Ovary (tissue), 3 donors: ENCODE data around the gene MAD1L1.

Experiments
- CTCF ChIP-seq, 3 donors: fragments of 450-650 bp in 2 of 3; fragments of 200-600 bp in 1 of 3; IDR thresholded peaks; one replicate each; pipeline versions ENCODE4 v1.5.1 to v1.8.0; 2016 to 2022; ENCODE audit warnings: antibody characterized with exemption in 3 of 3, mild to moderate bottlenecking in 1 of 3
- EP300 ChIP-seq: sonication (generic); formaldehyde crosslinking; IDR thresholded peaks from one replicate; pipeline ENCODE4 v1.6.1; 2017; ENCODE audit warnings: antibody characterized with exemption
- POLR2A ChIP-seq: fragments of 450-650 bp; IDR thresholded peaks from one replicate; pipeline ENCODE4 v1.6.1; 2017; ENCODE audit warnings: antibody characterized with exemption, mild to moderate bottlenecking, moderate library complexity
- donor health status: DM: no; HTN: no; CAD: no.

GRCh38 chr7:1911571-1911970 lies 321.2 kb downstream of the MAD1L1 start:
- TF ChIP-seq CTCF (IDR thresholded peaks at IDR 0.05): no peak
- no peak for TF ChIP-seq POLR2A
- TF ChIP-seq EP300: no peak
